Fibroblast of skin of abdomen (primary cell): ENCODE results near the gene SLX4IP.
A peak's percentile ranks its signal among the peaks of the same experiment; 100 is the strongest.
"Not testable (repeated sequence)": the region's sequence is repeated elsewhere in the genome, so short reads cannot be mapped to it uniquely, and the experiment has no call there.

Experiments used
- DNase-seq: peaks from one replicate; pipeline ENCODE4 v3.0.0-alpha.2; 2013

SLX4IP gene

GRCh38 chr20:10609770-10610169 lies 174.7 kb downstream of the SLX4IP start:
- DNase-seq: peak; percentile 47

GRCh38 chr20:10610251-10610650 lies 175.1 kb downstream of the SLX4IP start:
- DNase-seq: no peak

GRCh38 chr20:10611357-10611756 lies 176.3 kb downstream of the SLX4IP start:
- DNase-seq: peak; percentile 56

- not testable (repeated sequence) for DNase-seq
Measured at GRCh38 chr20:10613426-10613825, 178.3 kb downstream of the SLX4IP start.

GRCh38 chr20:10613911-10614310 lies 178.8 kb downstream of the SLX4IP start:
- no peak for DNase-seq

GRCh38 chr20:10616212-10616611 lies 181.1 kb downstream of the SLX4IP start:
- no peak for DNase-seq

- DNase-seq: not testable (repeated sequence)
Measured at GRCh38 chr20:10617549-10618133, 182.5 kb downstream of the SLX4IP start.

GRCh38 chr20:10618611-10619245 lies 183.6 kb downstream of the SLX4IP start:
- peak; percentile 66 for DNase-seq

- DNase-seq: peak; percentile 94
Measured at GRCh38 chr20:10619427-10619826, 184.3 kb downstream of the SLX4IP start.

GRCh38 chr20:10621149-10621548 lies 186.0 kb downstream of the SLX4IP start:
- no peak for DNase-seq

- DNase-seq: peak; percentile 61
Measured at GRCh38 chr20:10622657-10623418, 187.7 kb downstream of the SLX4IP start.

- peak; percentile 28 for DNase-seq
Measured at GRCh38 chr20:10625641-10626040, 190.5 kb downstream of the SLX4IP start.

GRCh38 chr20:10626896-10627295 lies 191.8 kb downstream of the SLX4IP start:
- no peak for DNase-seq

GRCh38 chr20:10629946-10630650 lies 195.0 kb downstream of the SLX4IP start:
- DNase-seq: no peak

GRCh38 chr20:10631126-10631525 lies 196.0 kb downstream of the SLX4IP start:
- no peak for DNase-seq

GRCh38 chr20:10632721-10633509 lies 197.8 kb downstream of the SLX4IP start:
- DNase-seq: no peak

- no peak for DNase-seq
Measured at GRCh38 chr20:10633718-10634117, 198.6 kb downstream of the SLX4IP start.

- DNase-seq: no peak
Measured at GRCh38 chr20:10634211-10634610, 199.1 kb downstream of the SLX4IP start.

- no peak for DNase-seq
Measured at GRCh38 chr20:10634683-10635411, 199.7 kb downstream of the SLX4IP start.

GRCh38 chr20:10635476-10636208 lies 200.5 kb downstream of the SLX4IP start:
- no peak for DNase-seq

- DNase-seq: peak; percentile 71
Measured at GRCh38 chr20:10636326-10636818, 201.3 kb downstream of the SLX4IP start.
